Breast epithelium (tissue), 4 donors: ENCODE data around the gene GRIP1. TPM values are rescaled to one million over a fixed set of nuclear protein-coding genes. Genes with fewer than 3 reads are reported as not detected.

ENCODE experiments used
- DNase-seq, 2 donors: peaks; one replicate each; pipeline ENCODE4 v3.0.0-alpha.2; 2019; ENCODE audit warnings: low spot score in 2 of 2
- H3K27ac ChIP-seq, 2 donors: fragments of 200-600 bp; sonication (generic) in 1 of 2; one replicate each; pipeline ENCODE4 v1.5.1; 2016 to 2019; ENCODE audit warnings: mild to moderate bottlenecking in 1 of 2
- H3K27me3 ChIP-seq, 2 donors: fragments of 200-600 bp; sonication (generic) in 1 of 2; one replicate each; pipeline versions ENCODE4 v1.5.1 to v1.6.0; 2017 to 2019; ENCODE audit warnings: control low read depth in 1 of 2, mild to moderate bottlenecking in 1 of 2
- H3K36me3 ChIP-seq: fragments of 200-600 bp; one replicate; pipeline ENCODE4 v1.5.1; 2019
- H3K4me1 ChIP-seq, 2 donors: fragments of 200-600 bp; sonication (generic); one replicate each; pipeline ENCODE4 v1.5.1; 2016 to 2019; ENCODE audit warnings: control low read depth in 1 of 2
- H3K4me3 ChIP-seq, 3 donors: fragments of 200-600 bp; sonication (generic); 1 replicate in 2 of 3; 2 replicates in 1 of 3; pipeline ENCODE4 v1.5.1; 2016 to 2019; ENCODE audit warnings: mild to moderate bottlenecking in 3 of 3, moderate library complexity in 2 of 3
- H3K9me3 ChIP-seq, 2 donors: fragments of 200-600 bp; sonication (generic) in 1 of 2; one replicate each; pipeline ENCODE4 v1.5.1; 2016 to 2019; ENCODE audit warnings: control low read depth in 1 of 2
- POLR2A ChIP-seq: fragments of 450-650 bp; IDR thresholded peaks from one replicate; pipeline ENCODE4 v1.6.1; 2016; ENCODE audit warnings: antibody characterized with exemption, mild to moderate bottlenecking, moderate library complexity
- POLR2AphosphoS5 ChIP-seq, 3 donors: sonication (generic); formaldehyde crosslinking; IDR thresholded peaks; one replicate each; pipeline ENCODE4 v1.6.1; 2017; ENCODE audit warnings: antibody characterized with exemption in 3 of 3
- intact Hi-C: fragments of 100-400 bp; cut with DNase I; formaldehyde crosslinking; loops from one replicate; pipeline ENCODE4 v1.15.1; 2023; ENCODE audit warnings: low total_unique reads
- total RNA-seq, 3 donors: library from RNA; depleted of rRNA; stranded (reverse); fragments of >200 nt; gene quantifications; one replicate each; pipeline ENCODE4 v1.1.0, GENCODE V29; 2016
- TF ChIP-seq, protein P1 (sequence below), 3 donors: fragments of 450-650 bp; IDR thresholded peaks; one replicate each; pipeline ENCODE4 v1.5.1; 2016 to 2017; ENCODE audit warnings: antibody characterized with exemption in 3 of 3, mild to moderate bottlenecking in 3 of 3, moderate library complexity in 3 of 3

The GRIP1 gene
- total RNA-seq, 3 donors from 2014 or later, result 0.48 to 6.3 (median 2.9) TPM

DNA sequence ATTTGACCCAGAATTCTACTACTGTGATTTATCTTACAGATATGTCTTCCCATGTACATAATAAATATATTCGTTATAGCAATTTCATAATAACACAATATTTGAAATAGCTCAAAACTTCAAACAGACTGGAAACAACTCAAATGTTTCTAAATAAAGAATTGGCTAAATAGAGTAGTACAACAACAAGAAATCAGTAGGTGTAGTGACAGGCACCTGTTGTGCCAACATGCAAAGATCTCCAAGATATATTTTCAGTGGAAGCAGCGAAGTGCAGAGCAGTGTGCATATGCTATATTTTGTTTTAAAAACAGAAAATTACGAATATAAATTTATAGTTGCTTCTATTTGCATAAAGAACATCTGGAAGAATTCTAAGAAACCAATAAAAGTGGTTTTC, 60.9 kb downstream of the GRIP1 start:
- Histone ChIP-seq H3K4me1 (no peaks in the 10 kb centered on the region), H3K36me3 (no peaks in the 10 kb centered on the region), H3K27ac (no peak overlapping the region), H3K9me3 (no peaks in the 10 kb centered on the region), H3K27me3 (no peaks in the 10 kb centered on the region), H3K4me3 (no peak overlapping the region)
- DNase-seq, result no peak
- TF ChIP-seq, protein P1, sequence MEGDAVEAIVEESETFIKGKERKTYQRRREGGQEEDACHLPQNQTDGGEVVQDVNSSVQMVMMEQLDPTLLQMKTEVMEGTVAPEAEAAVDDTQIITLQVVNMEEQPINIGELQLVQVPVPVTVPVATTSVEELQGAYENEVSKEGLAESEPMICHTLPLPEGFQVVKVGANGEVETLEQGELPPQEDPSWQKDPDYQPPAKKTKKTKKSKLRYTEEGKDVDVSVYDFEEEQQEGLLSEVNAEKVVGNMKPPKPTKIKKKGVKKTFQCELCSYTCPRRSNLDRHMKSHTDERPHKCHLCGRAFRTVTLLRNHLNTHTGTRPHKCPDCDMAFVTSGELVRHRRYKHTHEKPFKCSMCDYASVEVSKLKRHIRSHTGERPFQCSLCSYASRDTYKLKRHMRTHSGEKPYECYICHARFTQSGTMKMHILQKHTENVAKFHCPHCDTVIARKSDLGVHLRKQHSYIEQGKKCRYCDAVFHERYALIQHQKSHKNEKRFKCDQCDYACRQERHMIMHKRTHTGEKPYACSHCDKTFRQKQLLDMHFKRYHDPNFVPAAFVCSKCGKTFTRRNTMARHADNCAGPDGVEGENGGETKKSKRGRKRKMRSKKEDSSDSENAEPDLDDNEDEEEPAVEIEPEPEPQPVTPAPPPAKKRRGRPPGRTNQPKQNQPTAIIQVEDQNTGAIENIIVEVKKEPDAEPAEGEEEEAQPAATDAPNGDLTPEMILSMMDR (IDR thresholded peaks at IDR 0.05), result no peak
- no peak for TF ChIP-seq POLR2A
- intact Hi-C loops, result no loop called here

DNA sequence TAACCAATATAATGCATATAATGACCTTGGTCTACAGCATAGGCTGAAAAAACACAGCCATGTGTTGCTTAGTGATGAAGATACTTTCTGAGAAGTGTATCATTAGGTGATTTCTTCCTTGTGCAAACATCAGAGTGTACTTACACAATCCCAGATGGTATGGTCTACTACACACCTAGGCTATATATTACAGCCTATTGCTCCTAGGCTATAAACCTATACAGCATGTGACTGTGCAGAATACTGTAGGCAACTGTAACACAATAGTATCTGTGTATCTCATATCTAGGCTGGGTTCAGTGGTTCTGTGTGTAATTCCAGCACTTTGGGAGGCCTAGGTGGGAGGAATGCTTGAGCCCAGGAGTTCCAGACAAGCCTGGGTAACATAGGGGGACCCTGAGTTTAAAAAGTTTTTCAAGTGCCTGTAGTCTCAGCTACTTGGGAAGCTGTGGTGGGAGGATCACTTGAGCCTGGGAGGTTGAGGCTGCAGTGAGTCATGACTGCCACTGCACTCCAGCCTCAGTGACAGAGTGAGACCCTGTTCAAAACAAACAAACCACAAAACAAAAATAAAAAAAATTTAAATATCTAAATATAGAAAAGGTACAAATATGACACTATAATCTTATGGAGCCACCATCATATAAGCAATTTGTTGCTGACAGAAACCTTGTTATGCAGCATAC, 66.6 kb downstream of the GRIP1 start:
- no peaks in the 10 kb centered on the region for H3K9me3 ChIP-seq
- DNase-seq, result no peak
- no peaks in the 10 kb centered on the region for H3K27me3 ChIP-seq
- no peaks in the 10 kb centered on the region for H3K36me3 ChIP-seq
- no peak overlapping the region for H3K27ac ChIP-seq
- H3K4me3 ChIP-seq, result no peak overlapping the region
- H3K4me1 ChIP-seq, result no peaks in the 10 kb centered on the region
- TF ChIP-seq, protein P1 (IDR thresholded peaks at IDR 0.05), result no peak
- TF ChIP-seq POLR2A (no peak), POLR2AphosphoS5 (IDR thresholded peaks at IDR 0.05) (no peak)
- intact Hi-C loops, result no loop called here

DNA sequence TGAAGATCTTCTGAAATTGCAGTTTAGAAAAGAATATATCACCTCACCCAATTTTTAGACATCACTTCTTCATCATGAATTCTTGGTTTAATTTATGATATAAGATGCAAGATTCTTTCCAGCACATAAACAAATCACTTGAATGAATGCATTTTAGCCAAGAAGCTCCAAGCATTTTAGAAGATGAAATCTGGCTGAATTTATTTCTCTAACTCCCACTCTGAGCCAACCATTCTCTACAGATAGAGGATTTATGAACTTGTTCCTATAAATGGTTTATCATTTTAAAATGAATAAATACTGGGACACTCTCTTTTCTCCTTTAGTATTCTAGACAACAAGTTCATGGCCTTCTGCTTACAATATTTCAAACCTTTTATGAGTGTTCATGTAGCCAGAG, 71.7 kb downstream of the GRIP1 start:
- H3K9me3 ChIP-seq, result no peaks in the 10 kb centered on the region
- no peaks in the 10 kb centered on the region for H3K27me3 ChIP-seq
- intact Hi-C loops, result no loop called here
- no peak for DNase-seq
- H3K27ac ChIP-seq, result no peak overlapping the region
- TF ChIP-seq POLR2AphosphoS5 (IDR thresholded peaks at IDR 0.05), result no peak
- TF ChIP-seq, protein P1 (IDR thresholded peaks at IDR 0.05), result no peak
- TF ChIP-seq POLR2A, result no peak
- no peak overlapping the region for H3K4me3 ChIP-seq
- H3K36me3 ChIP-seq, result no peaks in the 10 kb centered on the region
- H3K4me1 ChIP-seq, result no peaks in the 10 kb centered on the region

DNA sequence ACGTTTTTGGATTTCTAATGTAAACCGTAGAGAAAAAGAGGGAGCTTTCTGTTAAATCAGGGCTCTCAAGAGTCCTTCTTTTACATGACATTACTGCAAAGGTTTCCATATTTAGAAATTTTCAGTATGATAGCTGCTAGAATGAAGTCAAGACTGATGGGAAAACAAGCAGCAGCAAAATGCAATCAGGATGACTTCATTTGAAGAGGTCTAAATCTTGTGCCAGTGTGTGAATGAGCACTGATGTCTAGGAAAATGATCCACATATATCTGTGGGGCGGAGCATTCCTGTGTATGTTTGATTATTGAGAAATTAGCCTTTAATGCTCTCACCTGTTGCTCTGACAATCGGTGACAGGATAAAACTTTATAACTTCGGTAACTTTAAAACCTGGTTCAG, 73.6 kb downstream of the GRIP1 start:
- H3K4me3 ChIP-seq, result no peak overlapping the region
- H3K27ac ChIP-seq, result no peak overlapping the region
- no peaks in the 10 kb centered on the region for H3K36me3 ChIP-seq
- TF ChIP-seq POLR2A, result no peak
- no peak for TF ChIP-seq POLR2AphosphoS5 (IDR thresholded peaks at IDR 0.05)
- TF ChIP-seq, protein P1 (IDR thresholded peaks at IDR 0.05), result no peak
- H3K4me1 ChIP-seq, result no peaks in the 10 kb centered on the region
- H3K27me3 ChIP-seq, result no peaks in the 10 kb centered on the region
- intact Hi-C loops, result no loop called here
- no peak for DNase-seq
- H3K9me3 ChIP-seq, result no peaks in the 10 kb centered on the region

DNA sequence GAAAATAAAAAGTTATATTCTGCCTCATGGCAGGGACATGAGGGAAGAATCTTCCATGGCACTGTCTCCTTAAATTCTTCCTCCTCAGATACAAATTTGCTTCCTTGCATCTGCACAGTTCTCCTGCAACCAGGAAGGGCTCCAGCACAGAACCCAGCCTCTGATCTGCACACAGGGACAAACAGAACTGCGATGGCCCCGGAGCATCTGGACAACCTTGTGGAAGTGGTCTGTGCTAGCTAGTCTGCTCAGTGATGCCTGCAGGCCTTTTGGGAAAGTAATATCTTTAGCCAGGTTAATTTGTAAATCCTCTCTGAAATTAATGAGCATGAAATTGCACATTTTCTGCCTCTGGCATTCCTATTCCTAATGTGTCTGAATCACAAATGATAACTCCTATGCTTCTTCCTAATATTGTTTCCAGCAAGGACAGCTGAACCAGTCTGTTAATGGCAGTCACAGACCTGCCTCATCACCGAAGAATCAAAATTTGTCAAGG, 74.8 kb downstream of the GRIP1 start:
- DNase-seq, result no peak
- H3K27ac ChIP-seq, result no peak overlapping the region

More for the DNA sequence above, 74.8 kb downstream of the GRIP1 start:
- intact Hi-C loops, result no loop called here
- Histone ChIP-seq H3K36me3 (no peaks in the 10 kb centered on the region), H3K9me3 (no peaks in the 10 kb centered on the region), H3K27me3 (no peaks in the 10 kb centered on the region), H3K4me1 (no peaks in the 10 kb centered on the region), H3K4me3 (no peak overlapping the region)
- TF ChIP-seq, protein P1 (IDR thresholded peaks at IDR 0.05), result no peak
- TF ChIP-seq POLR2AphosphoS5 (IDR thresholded peaks at IDR 0.05), result no peak
- TF ChIP-seq POLR2A, result no peak
